GM08714 (cell line): Measurements from ENCODE around the gene ISCA2.

Experiments
- H3K4me3 ChIP-seq: fragments of 200-500 bp; sonication (Bioruptor generic); 2 replicates; pipeline ENCODE4 v1.5.1; 2014; ENCODE audit warnings: mild to moderate bottlenecking, low read length, inconsistent platforms
- ZNF274 ChIP-seq: IDR thresholded peaks from 2 replicates; pipeline ENCODE4 v1.6.1; 2012; ENCODE audit warnings: mild to moderate bottlenecking, low read depth, low read length

The ISCA2 gene

DNA sequence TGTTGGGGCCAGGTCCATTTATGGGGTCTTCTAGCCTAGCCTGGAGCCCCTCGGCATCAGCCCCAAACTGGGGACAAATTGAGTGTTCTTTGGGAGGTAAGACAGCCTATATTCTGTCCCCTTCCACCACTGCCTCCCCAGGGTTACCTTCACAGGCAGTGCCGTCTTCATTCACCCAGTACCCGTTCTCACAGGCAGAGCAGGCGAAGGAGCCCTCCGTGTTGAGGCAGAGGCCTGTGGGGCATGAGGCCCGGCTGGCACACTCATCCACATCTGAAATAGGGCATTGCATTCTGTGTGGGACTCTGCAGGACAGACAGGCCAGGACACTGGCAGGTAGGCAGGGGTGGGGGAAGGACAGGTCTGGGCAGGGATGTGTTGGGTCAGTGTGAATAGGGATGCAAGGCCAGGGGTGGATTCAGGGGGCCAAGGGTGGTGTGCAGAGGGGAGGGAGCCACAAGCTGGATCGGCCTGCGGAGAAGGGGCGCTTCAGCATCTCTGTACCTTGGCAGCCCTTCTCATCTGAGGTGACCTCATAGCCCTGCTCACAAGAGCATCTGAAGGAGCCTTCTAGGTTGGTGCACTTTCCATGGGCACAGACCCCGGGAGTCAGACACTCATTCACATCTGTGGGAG lies 16.1 kb downstream of the ISCA2 start:
- no peak for TF ChIP-seq ZNF274
- H3K4me3 ChIP-seq, result no peak overlapping the region

DNA sequence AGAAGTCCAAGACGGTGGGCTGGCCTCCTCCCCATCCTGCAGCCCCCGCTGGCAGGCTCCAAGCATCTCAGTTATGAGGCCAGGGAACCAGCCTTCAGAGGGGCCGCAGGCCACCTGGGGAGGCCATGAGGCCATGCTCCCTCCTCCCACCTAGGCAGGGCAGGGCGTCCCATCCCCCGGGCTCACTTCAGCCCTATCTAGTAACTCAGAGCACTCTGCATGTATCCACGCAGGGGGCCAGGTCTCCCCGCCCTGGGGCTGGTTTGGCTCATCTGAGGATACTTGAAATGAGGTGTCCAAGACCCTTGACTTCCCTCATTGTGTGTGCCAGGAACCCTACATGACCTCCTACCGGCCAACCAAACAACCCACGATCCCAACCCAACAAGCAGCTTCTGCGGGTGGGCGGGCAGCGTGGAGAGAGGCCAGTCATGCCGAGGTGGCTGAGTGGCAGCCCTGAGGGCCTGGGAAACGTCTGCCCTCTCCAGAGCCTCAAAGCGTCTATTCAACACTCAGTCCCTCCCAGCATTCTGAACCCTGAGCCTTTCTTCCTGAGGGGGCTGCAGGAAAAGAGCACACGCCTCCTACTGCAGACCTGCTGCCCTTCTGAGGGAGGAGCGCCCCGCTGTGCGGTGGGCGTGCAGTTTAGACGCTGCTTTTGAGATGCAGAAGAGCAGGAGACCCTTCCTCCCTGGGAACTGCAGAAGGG lies 16.8 kb downstream of the ISCA2 start:
- no peak for TF ChIP-seq ZNF274
- no peak overlapping the region for H3K4me3 ChIP-seq

- H3K4me3 ChIP-seq, result no peak overlapping the region
- TF ChIP-seq ZNF274, result no peak
These were observed 17.4 kb downstream of the ISCA2 start for GRCh38 chr14:74510959-74511409.

DNA sequence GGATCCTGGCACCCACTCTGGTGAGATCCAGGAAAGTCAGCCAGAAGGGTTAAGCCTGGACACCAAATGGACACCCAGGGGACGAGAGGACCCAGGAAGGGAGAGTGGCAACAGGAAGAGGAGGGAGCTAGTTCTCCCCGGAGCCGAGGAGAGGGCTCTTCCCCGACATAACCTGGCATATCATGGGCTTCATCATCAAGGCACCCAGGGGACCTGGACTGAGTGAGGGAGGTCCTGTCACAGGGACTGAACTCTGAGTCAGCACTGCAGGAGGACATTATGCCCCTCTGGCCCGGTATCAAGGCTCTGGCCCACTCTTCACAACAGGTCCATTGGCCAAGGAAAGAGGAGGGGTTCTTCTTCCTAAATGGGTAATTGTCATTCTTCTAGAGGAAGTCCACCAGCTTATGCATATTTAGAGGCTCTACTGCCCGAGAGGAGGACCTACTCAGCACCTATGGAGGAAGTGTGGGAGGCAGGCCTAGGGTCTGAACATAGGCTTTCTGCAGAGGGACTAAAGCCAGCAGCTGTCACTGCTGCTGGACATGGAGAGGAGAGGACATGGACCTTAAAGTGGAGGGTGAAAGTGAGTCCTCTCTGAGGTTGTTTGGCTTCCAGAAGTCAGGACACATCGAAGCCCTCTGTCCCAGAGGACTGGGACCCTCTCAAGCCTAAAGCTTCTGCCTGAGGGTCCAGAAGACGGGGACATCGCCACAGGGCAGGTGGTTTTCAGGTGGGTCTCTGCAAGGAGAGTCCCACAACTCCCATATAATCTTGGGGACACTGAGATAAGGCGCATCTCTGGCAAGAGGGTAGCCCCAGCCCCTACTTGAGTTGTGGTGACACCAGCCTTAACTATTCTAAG lies 18.6 kb downstream of the ISCA2 start:
- H3K4me3 ChIP-seq, result no peak overlapping the region
- no peak for TF ChIP-seq ZNF274

GRCh38 chr14:74514471-74514941 lies 20.9 kb downstream of the ISCA2 start:
- no peak overlapping the region for H3K4me3 ChIP-seq
- no peak for TF ChIP-seq ZNF274

DNA sequence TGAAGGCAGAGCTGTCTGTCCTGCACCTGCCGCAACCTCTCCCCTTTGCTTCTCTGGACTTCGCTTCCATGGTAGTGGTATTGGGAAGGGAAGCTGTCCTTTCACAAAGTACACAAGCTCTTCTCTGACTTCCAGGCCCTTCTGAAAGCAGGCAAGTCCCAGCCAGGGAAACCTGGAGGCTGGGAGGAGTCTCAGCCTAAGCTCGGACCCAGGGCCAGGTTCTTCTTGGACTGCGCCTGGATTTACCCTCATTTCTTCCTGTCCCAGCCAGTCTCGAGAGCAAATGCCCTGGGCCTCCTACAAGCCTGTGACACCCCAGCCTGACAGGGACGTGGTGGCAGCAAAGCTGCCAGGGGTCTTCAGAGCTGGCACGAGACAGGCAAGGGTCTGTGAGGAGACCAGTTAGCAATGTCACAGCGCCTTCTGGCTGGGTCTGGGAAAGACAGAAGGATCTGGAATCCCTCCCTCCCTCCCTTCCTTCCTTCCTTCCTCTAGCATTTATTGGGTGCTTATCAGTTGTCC lies 22.4 kb downstream of the ISCA2 start:
- no peak for TF ChIP-seq ZNF274

GRCh38 chr14:74516451-74517160 lies 23.0 kb downstream of the ISCA2 start:
- TF ChIP-seq ZNF274, result no peak
- H3K4me3 ChIP-seq, result no peak overlapping the region

More for the DNA sequence above, 22.4 kb downstream of the ISCA2 start:
- no peak overlapping the region for H3K4me3 ChIP-seq

DNA sequence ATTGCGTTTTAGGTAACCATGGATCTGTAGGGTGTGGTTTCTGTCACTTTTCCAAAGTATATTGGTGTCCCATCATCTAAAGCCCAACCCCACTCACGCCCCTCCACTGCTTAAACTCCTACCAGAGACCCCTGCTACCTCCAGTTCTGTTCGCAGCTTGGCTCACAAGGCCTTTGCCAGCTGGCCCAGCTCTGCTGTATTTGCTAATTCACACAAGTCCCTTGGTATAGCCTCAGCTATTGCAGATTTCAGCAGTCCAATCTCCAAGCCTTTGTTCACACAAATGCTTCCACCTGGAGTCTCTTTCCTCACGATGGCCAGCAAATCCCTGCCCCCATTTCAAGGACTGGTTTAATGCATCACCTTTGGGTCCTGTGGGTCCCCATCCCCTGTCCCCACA lies 24.2 kb downstream of the ISCA2 start:
- H3K4me3 ChIP-seq, result no peak overlapping the region
- TF ChIP-seq ZNF274, result no peak

GRCh38 chr14:74518221-74518620 lies 24.7 kb downstream of the ISCA2 start:
- H3K4me3 ChIP-seq, result no peak overlapping the region
- TF ChIP-seq ZNF274, result no peak

GRCh38 chr14:74519316-74520074 lies 25.9 kb downstream of the ISCA2 start:
- H3K4me3 ChIP-seq, result no peak overlapping the region
- TF ChIP-seq ZNF274, result no peak

- TF ChIP-seq ZNF274, result no peak
- H3K4me3 ChIP-seq, result no peak overlapping the region
These were observed 28.2 kb downstream of the ISCA2 start for GRCh38 chr14:74521756-74522155.

DNA sequence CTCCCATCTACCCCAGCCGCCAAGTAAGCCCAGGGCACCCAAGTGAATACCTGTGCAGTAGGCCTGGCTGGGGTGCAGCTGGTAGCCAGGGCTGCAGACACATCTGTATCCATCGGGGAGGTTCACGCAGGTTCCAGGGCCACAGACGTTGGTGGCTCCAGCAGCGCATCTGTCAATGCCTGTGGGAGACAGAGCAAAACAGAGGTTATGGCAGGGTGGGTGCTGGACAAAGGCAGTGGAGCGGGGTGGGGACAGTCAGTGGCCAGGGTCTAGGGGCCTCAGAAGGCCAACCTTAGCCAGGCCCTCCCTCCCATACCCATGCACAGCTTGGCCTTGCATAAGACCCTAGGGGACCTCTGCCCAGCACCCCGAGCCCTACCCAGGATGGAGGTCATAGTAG lies 29.2 kb downstream of the ISCA2 start:
- TF ChIP-seq ZNF274, result no peak

More for the DNA sequence above, 29.2 kb downstream of the ISCA2 start:
- H3K4me3 ChIP-seq, result no peak overlapping the region
